Glomerular visceral epithelial cell (primary cell): Measurements from ENCODE around the gene DLGAP1.
"Not testable (repeated sequence)": the region's sequence is repeated elsewhere in the genome, so short reads cannot be mapped to it uniquely, and the experiment has no call there.

Experiments used
- DNase-seq: peaks from one replicate; pipeline ENCODE4 v3.0.0-alpha.2; 2016; ENCODE audit errors: extremely low spot score

The DLGAP1 gene

GRCh38 chr18:4078246-4078645 is 376.9 kb downstream of the DLGAP1 start:
- DNase-seq: no peak

DNA sequence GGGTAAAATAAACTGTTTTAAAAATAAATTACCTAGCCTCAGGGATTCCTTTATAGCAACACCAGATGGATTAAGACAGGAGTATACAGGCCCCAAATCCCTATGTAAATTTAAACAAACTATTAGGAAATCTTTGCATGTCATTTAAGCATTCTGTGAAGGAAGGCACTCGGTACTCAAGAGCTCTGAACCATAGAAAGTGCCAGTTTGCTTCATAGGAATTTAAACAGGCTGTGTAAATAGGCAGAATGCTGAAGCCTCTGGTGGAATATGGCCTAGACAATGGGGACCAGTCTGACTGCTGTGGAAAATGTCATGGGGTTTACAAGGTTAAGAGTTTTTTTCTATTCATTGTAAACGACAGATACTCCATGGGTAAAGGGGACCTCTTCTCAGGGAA is 377.4 kb downstream of the DLGAP1 start:
- DNase-seq: no peak

GRCh38 chr18:4077204-4077603 is 377.9 kb downstream of the DLGAP1 start:
- DNase-seq: no peak

DNA sequence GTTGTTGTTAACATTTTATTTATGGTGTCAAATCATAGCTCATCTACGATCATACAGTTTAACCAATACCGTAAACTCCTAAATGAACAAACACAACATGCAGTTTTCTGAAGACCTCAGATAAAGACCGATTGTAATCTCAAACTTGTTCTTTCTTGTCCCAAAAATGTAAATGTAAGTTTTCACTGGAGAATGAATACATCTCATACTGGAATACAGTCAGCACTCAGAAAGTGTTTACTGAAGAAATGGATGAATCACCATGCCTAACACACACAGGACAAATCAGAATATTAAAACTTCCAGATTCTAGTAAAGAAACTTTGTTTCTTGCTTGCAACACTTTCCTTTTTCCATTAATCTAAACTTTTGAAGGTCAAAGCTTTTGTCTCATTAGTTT is 380.5 kb downstream of the DLGAP1 start:
- DNase-seq: no peak

DNA sequence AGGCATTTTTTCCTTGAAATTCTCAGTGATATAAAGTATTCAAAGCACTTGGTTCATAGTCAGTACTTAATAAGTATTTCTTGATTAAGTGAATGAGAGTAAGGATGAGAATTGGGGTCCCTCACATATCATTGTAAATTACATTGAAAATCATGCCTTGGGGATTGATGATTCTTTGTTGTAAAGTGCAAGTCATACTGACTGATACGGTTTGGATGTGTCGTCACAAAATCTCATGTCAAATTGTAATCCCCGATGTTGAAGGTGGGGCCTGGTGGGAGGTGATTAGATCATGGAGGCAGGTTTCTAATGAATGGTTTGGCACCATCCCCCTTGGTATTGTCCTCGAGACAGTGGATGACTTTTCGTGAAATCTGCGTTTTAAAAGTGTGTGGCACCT is 385.9 kb downstream of the DLGAP1 start:
- DNase-seq: no peak

GRCh38 chr18:4068552-4069158 is 386.5 kb downstream of the DLGAP1 start:
- DNase-seq: peak; percentile 58

DNA sequence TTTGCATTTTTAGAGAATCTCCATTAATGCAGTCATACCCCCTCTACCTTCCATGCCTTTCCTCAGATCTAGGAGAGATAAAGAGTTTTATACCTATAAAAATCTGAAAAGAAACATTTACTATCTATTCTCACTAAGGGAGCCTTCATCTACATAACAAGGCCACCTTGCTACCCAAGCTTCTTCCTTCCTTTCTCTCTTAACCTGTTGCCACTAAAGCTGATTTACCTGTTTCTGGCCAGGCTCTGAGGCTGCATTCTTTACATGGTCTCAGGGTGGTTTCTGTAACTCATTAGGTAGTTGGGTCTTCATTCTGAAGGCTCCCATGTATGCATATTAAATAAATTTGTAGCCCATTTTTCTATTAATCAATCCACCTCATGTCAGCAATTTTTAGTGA is 391.6 kb downstream of the DLGAP1 start:
- DNase-seq: no peak

GRCh38 chr18:4060427-4061281 is 394.5 kb downstream of the DLGAP1 start:
- no peak for DNase-seq

DNA sequence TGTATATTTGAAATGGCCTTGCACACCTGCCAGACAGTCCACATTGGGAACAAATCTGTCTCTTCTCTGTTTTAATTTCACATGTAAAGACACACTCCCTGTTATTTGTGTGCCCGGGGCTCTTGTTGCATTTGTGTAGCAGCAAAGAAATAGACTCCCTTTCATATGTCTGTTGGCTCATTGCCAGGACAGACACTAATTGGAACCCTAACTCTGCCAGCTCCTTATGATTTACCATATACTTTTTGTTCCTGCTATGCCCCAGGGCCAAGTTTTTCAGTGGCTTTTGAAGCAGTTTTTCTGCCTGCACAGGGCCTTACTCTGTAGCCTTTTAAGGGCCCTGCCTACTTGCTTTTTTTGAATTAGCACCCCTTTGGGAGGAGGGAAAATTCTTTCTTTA is 396.9 kb downstream of the DLGAP1 start:
- DNase-seq: no peak

DNA sequence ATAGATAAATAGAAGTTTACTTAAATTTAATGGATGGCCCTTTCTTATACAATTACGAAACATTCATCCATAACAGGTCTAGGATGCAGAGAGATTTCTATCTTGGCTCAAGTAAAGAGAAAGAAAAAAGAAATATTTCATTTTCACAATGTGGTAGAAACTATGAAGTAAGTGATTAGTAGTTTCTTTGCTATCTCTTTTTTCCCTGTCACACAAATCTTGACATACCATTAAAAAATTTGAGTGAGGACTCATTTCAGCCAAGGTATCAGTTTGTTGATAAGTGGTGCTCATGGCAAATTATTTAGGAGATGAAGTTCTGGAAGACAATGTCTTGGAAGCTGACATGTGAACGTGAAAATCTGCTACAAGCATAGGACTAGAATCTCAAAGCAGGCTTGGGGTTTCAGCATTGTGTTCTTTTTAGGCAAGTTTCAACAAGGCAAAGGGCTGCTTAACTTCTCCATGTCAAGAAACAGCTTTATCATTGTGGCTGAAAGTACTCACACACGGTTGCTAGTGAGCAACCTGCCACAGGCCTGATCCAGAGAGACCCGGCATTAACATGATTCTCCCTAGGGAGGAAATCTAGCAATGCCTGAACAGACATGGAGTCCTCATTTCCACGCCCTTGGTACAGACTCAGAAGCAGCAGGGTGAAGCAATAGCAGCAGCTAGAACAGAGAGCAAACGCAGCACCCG is 414.6 kb downstream of the DLGAP1 start:
- no peak for DNase-seq

- no peak for DNase-seq
Measured at GRCh38 chr18:4035521-4035920, 419.6 kb downstream of the DLGAP1 start.

DNA sequence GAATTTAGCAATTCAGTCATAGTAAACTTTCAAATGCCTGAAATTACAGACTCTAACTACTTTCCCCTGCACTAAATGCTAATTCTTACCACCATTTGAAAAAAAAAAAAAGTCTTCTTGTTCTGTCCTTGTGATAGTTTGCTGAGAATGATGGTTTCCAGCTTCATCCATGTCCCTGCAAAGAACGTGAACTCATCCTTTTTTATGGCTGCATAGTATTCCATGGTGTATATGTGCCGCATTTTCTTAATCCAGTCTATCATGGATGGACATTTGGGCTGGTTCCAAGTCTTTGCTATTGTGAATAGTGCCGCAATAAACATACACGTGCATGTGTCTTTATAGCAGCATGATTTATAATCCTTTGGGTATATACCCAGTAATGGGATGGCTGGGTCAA is 420.3 kb downstream of the DLGAP1 start:
- not testable (repeated sequence) for DNase-seq

DNA sequence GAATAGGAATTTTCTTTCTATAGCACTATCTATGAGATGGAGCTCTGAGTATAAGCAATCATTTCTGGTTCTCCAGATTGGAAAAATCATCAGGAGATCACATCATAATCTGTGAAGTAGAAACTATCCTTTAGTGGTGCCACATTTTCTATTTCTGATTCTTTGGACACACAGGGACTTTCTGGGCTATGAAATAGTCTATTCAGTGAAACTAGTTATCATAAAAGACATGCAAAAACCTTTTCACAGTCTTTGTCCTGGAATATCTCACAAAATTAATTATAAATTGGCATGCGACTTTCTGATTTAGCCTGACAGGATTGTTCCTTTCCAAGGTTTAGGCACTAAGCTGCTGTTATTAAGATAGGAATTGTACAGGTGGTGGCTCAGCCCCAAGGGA is 428.6 kb downstream of the DLGAP1 start:
- DNase-seq: no peak

DNA sequence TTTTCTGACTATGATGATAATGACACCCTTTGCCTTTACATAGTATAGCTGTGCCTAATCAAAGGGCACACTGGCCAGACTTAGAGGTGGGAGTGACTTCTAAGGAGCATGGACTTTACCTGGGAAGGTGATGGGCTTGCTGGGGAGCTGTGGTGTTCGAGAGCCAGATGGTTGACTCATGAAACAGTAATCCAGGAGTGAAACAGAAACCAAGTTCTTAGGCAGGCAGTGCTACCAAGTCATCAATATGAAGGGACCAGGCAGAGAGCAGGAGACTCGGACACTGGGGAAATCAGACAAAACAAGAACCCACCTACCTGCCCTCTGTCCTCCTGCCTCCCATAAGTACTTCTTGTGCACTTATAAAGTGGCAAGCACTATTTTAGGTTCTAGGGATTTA is 430.4 kb downstream of the DLGAP1 start:
- DNase-seq: no peak

DNA sequence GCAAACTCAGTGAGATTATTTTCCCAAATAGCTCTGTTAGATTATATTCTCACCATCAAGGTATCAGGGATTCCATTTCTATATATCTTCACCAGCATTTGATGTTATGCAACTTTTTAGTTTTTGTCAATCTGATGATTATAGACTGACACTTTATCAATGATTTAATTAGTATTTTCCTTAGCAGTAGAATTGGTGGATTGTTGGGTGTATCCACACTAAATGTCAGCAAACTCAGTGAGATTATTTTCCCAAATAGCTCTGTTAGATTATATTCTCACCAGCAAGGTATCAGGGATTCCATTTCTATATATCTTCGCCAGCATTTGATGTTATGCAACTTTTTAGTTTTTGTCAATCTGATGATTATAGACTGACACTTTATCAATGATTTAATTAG is 432.4 kb downstream of the DLGAP1 start:
- not testable (repeated sequence) for DNase-seq

DNA sequence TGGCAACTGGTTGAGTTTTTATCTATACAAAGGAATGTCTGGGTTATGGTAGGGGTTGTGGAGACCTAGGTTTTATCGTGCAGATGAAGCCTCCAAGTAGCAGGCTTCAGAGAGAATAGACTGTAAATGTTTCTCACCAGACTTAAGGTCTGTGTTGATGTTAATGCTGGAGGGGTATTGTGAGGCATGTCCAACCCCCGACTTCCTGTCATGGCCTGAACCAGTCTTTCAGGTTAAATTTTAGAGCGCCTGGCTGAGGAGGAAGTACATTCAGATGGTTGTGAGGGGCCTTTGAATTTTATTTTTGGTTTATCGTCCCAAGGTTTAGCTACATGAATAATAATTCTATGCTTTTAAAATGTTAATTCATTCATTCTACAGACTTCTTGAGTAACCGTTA is 435.1 kb downstream of the DLGAP1 start:
- no peak for DNase-seq

DNA sequence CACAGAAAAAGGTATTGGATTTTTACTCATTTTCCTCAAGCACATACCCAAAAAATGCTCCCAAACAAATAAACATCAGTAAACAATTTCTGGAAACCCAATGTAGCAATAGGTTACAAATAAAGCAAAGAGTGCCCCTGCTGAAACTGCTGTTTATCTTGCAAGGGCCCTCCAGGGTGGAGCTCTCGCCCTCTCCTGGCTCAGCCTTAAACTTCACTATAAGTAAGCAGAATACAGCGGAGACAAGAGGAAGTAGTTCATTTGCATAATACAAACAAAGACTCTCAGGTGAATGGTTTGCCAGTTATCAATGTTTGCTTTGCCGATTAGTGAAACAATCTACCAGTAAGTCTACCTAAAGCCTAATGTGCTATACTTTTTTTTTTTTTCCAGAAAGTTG is 437.6 kb downstream of the DLGAP1 start:
- DNase-seq: no peak

DNA sequence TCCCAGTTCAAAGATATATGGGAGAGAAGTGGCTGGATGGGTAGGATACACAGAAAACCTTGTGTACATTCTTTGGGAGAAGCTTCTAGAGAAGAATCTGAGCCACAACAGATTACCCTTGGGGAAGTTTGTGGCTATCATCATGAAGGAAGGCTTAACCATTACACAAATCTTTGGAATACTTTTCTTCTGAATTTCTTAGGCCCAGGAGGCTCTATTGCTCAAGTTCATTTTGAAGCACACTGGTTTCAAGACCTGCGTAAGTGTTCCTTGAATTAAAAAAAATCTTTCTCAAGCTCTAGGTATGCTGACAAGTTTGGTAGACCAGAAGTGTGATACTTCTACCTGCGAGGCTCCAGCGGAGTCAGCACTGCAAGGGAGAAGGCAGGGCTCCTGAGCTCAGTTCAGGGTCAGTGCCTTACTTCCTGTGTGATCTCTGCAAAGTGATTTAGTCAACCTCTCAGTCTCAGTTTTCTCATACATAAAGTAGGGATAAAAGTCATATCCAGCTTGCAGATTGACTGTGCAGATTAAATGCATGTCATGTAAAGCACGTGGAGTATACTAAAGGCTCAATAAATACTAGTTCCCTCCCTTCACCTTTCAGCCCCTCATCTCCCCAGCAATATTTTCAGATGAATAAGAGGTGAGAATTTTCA is 438.6 kb downstream of the DLGAP1 start:
- DNase-seq: no peak

GRCh38 chr18:4007846-4008245 is 447.3 kb downstream of the DLGAP1 start:
- DNase-seq: no peak

- DNase-seq: no peak
Measured at GRCh38 chr18:4004183-4004829, 450.8 kb downstream of the DLGAP1 start.

DNA sequence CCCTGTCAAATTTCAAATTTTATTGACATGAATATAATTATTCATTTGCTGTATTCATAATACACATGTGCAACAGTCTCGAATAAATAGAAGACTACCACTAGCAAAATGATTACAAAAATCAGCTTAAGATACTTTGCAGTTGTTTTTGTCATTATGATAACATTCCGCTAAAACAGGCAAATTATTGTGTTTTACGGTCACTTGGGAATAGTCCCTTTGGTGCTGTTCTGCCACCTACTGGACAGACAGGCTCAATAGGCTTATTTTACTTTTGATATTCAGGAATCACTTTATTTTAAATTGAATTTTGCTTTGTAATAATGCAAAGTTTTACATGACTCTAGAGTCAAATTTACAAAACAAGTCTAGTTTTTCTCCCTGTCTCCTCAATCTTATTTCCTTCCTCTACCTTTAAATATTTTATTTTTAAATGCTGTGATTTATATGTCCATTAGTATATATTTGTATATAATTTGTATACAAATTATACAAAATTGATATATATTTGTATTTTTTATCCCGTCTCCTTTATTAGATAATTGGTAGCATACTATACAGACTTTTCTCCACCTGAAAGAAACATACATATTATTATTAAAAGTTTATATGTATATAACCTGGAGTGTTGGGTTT is 456.3 kb downstream of the DLGAP1 start:
- DNase-seq: peak; percentile 52
